Muscle layer of duodenum (tissue), 2 donors: ENCODE results near the gene ACSS1.

Source experiments
- H3K27ac ChIP-seq: one replicate; pipeline ENCODE4 v1.7.0; 2013; ENCODE audit warnings: mild to moderate bottlenecking, low read length
- H3K27me3 ChIP-seq: one replicate; pipeline ENCODE4 v1.7.0; 2013; ENCODE audit warnings: low read depth, mild to moderate bottlenecking, control low read depth, low read length
- H3K36me3 ChIP-seq, 2 donors: one replicate each; pipeline ENCODE4 v1.7.0; 2013; ENCODE audit warnings: low read length in 2 of 2, control low read depth in 1 of 2, mild to moderate bottlenecking in 1 of 2; ENCODE audit not compliant: insufficient read depth in 2 of 2, control insufficient read depth in 1 of 2
- H3K4me1 ChIP-seq, 2 donors: one replicate each; pipeline ENCODE4 v1.7.0; 2013; ENCODE audit warnings: low read length in 2 of 2, mild to moderate bottlenecking in 2 of 2, control low read depth in 1 of 2, moderate library complexity in 1 of 2; ENCODE audit not compliant: insufficient read depth in 2 of 2, control insufficient read depth in 1 of 2
- H3K4me3 ChIP-seq, 2 donors: one replicate each; pipeline ENCODE4 v1.7.0; 2013; ENCODE audit warnings: low read length in 2 of 2, low read depth in 1 of 2, mild to moderate bottlenecking in 1 of 2
- H3K9me3 ChIP-seq, 2 donors: one replicate each; pipeline ENCODE4 v1.7.0; 2013; ENCODE audit warnings: low read length in 2 of 2, control low read depth in 1 of 2, mild to moderate bottlenecking in 1 of 2; ENCODE audit not compliant: control insufficient read depth in 1 of 2
- donor health status: healthy.

The ACSS1 gene

DNA sequence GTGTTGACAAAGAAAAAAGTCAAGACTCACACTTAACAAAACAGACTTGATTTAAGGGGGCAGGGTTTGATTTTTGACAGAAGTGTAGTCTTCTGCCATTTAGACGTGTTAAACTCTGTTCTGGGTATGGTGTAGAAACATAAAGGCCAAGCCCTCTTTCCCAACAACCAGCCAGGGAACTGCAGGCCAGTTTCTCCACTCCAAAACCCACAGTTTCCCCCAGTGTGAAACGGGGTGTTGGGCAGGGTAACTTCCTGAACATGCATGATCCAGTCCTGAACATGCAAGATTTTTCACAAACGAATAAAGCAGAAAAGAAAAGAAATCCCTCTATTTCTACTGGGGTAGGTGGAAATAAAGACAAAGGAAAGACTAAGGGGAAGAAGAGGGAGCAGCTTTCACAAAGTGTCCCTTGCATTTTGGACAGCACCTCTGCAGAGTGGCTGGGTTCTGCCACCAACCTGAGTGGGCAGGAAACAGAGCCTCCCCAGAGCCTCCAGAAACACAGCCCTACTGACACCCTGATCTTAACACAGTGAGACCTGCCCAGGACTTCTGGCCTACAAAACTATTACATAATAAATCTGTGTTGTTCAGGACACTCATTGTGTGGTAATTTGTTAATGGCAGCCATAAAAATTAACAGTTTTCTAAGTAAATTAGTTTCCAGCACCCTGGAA, 72.8 kb downstream of the ACSS1 start:
- no peaks in the 10 kb centered on the region for H3K27me3 ChIP-seq
- H3K9me3 ChIP-seq, result no peaks in the 10 kb centered on the region
- no peak overlapping the region for H3K27ac ChIP-seq
- no peaks in the 10 kb centered on the region for H3K4me1 ChIP-seq
- peaks cover 0 to 8% of the 10 kb centered on the region in 2 donors for H3K36me3 ChIP-seq
- H3K4me3 ChIP-seq, result no peak overlapping the region

DNA sequence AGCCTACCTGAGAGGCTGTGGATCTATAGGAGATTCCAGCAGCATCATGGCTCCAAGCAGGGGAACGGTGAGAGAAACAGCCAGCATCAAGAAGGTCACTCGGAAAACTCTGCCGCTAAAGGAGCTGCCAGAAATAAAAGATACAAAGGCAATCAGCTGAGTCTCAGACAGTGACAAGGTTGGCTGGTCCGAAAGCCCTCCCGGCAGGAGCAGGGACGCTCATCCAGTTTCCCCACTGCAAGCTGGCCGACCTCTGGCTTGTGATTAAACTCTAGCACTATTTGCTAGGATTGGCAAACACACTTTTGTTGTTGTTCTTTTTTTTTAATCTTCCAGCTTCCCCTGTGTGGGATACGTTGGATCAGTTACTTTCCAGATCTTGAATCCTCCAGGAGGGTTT, 74.0 kb downstream of the ACSS1 start:
- no peaks in the 10 kb centered on the region for H3K4me1 ChIP-seq
- H3K27ac ChIP-seq, result no peak overlapping the region

DNA sequence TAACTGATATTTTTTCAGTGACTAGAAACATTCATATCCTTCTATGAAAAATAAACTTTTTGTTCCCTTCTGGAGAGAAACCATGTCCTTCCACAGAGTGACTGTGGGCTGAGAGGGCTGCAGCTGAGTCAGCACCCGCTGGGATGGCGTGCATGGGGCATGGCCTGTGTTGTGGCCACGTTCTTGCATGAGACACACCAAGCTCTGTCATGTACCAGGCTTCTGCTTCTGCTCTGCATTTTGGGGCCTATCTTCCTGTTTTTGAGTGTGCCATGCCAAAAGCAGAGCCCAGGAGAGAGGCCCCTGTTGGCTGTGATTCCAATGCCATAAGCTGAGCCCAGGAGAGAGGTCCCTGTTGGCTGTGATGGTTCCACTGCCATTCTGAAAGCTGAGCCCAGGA, 76.1 kb downstream of the ACSS1 start:
- Histone ChIP-seq H3K27me3 (no peaks in the 10 kb centered on the region), H3K4me3 (no peak overlapping the region), H3K27ac (no peak overlapping the region), H3K36me3 (peaks cover 3 to 18% of the 10 kb centered on the region in 2 donors), H3K9me3 (no peaks in the 10 kb centered on the region), H3K4me1 (peaks cover 0 to 4% of the 10 kb centered on the region in 2 donors)

More for the DNA sequence above, 74.0 kb downstream of the ACSS1 start:
- Histone ChIP-seq H3K9me3 (no peaks in the 10 kb centered on the region), H3K4me3 (no peak overlapping the region), H3K27me3 (no peaks in the 10 kb centered on the region), H3K36me3 (peaks cover 0 to 13% of the 10 kb centered on the region in 2 donors)

DNA sequence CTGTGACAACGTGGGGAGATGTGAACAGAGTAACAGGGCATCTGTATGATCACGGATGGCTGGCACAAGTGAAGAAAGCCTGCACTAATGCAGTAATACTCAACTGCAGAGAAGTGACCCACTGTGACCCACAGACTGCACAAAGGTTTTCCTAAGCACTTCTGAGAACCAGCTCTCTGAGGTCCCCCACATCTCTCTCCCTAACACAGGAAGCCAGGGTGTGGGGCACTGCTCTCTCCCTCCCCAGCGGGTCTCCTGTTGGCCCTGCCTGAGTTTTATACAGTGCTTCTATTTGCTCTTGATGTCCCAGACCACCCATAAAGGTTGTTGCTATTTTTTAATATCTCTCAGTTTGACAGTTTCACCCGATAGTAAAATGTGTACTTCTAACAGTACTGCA, 76.7 kb downstream of the ACSS1 start:
- Histone ChIP-seq H3K27ac (no peak overlapping the region), H3K4me1 (peaks cover 0 to 4% of the 10 kb centered on the region in 2 donors), H3K9me3 (no peaks in the 10 kb centered on the region), H3K36me3 (peaks cover 7 to 23% of the 10 kb centered on the region in 2 donors), H3K27me3 (no peaks in the 10 kb centered on the region), H3K4me3 (no peak overlapping the region)

DNA sequence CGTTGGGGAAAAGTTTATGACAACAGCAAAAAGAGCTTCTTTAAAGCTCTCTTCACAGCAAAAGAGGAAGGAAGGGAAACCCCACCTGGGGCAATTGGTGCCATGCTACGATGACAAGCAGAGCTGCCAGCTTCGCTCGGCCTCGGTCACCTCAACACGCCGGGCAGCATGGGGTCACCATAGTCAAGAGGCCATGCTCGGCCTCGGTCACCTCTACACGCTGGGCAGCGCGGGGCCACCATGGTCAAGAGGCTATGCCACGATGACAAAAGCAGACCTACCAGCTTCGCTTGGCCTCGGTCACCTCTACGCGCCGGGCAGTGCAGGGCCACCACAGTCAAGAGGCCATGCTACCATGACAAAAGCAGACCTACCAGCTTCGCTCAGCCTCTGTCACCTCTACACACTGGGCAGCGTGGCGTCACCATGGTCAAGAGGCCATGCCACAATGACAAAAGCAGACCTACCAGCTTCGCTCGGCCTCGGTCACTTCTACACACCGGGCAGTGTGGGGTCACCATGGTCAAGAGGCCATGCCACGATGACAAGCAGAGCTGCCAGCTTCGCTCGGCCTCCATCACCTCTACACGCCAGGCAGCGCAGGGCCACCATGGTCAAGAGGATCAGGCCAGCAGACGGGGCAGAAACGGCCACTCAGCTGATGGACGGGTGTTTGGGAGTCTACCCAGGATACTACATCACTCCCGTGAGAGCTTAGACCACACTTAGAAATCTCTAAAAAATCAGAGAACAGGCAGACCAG, 77.5 kb downstream of the ACSS1 start:
- Histone ChIP-seq H3K27ac (no peak overlapping the region), H3K9me3 (no peaks in the 10 kb centered on the region), H3K4me1 (peaks cover 0 to 4% of the 10 kb centered on the region in 2 donors), H3K27me3 (no peaks in the 10 kb centered on the region), H3K36me3 (peaks cover 7 to 24% of the 10 kb centered on the region in 2 donors), H3K4me3 (no peak overlapping the region)

DNA sequence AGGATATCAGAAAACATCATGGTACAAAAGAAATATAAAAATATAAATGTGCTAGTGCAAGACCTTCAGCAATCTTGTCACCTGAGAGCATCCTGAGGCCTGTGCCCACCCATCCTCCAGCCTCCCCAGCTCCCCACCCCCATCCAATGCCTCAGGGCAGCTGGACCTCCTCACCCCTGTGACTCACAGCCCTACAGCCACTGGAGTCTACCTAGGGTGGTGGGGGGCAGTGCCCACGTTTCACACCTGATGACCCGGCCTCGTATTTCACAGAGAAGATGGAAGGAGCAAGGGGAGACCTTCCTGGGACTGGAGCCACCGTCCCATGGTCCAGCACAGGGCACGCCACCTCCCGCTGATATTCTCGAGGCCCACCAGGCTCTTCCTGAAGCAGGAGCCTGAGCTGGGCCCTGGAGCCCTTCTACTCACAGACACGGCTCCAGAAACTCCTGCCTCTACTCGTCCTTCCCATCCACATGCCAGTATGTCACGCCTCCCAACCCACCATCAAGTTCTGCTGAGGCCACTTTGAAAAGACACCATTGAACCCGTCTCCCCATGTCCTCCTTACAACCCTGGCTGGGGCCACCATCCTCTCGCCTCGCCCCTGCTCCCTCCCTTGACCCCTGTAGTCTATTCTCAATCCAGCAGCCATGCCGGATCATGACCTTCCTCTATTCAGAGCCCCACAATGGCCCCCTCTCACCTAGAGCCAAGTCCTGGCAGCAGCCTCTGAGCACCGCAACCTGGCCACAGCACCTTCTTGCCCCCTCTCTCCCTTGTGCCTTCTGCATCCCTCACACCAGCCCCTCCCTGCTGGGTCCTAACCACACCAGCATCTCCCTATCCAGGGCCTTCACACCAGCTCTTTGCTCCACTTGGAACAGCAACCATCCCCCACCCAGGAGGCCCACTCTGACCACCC, 78.6 kb downstream of the ACSS1 start:
- Histone ChIP-seq H3K9me3 (no peaks in the 10 kb centered on the region), H3K27ac (no peak overlapping the region), H3K4me3 (no peak overlapping the region), H3K27me3 (no peaks in the 10 kb centered on the region), H3K4me1 (peaks cover 0 to 4% of the 10 kb centered on the region in 2 donors), H3K36me3 (peaks cover 7 to 34% of the 10 kb centered on the region in 2 donors)

DNA sequence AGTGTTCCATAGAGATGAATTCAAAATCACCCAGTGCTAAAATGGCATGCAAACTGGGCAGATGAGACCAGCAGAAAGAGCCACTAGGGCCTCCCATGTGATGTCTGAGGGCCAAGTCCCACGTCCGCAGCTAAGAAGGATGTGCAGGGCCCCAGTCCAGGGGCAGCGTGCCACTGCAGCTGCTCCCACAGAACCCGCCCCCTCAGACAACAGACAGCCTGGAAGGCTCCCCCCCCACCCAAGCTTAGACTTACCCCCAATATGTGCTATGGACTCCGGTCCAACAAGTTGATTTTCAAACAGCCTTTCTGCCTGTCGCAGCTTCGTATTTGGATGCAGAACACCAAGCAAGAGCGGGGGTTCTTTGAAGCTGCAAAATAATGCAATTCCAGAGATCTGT, 79.4 kb downstream of the ACSS1 start:
- Histone ChIP-seq H3K9me3 (no peaks in the 10 kb centered on the region), H3K36me3 (peaks cover 9 to 38% of the 10 kb centered on the region in 2 donors), H3K4me1 (peaks cover 0 to 4% of the 10 kb centered on the region in 2 donors), H3K4me3 (no peak overlapping the region), H3K27me3 (no peaks in the 10 kb centered on the region), H3K27ac (no peak overlapping the region)

DNA sequence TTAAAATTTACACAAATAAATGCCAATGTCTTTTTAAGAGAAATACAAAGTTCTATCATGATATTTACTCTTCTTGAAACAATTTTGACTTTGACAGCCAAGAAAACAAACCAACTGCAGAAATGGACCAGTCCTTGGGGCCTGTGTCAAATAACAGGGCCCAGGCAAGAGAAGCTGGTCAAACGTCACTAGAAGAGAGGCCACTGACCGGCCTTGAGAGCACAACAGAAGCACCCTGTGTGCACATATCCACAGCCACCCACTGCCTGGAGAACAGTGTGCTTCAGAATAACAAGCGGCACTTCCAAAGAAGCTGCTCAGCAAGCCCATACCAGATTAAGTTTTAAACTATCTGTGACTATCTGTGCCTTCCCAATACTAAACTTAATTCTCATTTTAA, 80.1 kb downstream of the ACSS1 start:
- peaks cover 0 to 4% of the 10 kb centered on the region in 2 donors for H3K4me1 ChIP-seq
- H3K4me3 ChIP-seq, result no peak overlapping the region
- H3K9me3 ChIP-seq, result no peaks in the 10 kb centered on the region
- H3K36me3 ChIP-seq, result peaks cover 14 to 45% of the 10 kb centered on the region in 2 donors
- H3K27me3 ChIP-seq, result no peaks in the 10 kb centered on the region
- H3K27ac ChIP-seq, result no peak overlapping the region

DNA sequence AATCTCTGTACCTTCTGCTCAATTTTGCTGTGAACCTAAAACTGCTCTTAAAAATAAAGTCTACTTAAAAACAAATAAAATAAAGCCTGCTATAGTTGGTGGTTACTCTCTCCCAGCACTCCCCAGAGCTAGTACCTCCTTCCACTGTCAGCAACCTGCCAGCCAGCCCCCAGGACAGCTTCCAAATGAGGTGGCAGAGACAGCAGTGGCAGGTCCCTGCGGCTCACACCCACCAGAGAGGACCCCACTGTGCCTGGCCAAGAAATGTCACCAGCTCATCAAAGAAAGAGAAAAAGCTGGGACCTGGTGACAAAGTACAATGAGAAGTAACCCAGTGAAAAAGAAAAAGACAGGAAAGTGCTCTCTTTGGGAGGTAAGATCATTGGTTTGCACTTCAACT, 80.6 kb downstream of the ACSS1 start:
- Histone ChIP-seq H3K4me3 (no peak overlapping the region), H3K27ac (no peak overlapping the region), H3K36me3 (peaks cover 18 to 50% of the 10 kb centered on the region in 2 donors), H3K9me3 (no peaks in the 10 kb centered on the region), H3K27me3 (no peaks in the 10 kb centered on the region), H3K4me1 (peaks cover 0 to 4% of the 10 kb centered on the region in 2 donors)

DNA sequence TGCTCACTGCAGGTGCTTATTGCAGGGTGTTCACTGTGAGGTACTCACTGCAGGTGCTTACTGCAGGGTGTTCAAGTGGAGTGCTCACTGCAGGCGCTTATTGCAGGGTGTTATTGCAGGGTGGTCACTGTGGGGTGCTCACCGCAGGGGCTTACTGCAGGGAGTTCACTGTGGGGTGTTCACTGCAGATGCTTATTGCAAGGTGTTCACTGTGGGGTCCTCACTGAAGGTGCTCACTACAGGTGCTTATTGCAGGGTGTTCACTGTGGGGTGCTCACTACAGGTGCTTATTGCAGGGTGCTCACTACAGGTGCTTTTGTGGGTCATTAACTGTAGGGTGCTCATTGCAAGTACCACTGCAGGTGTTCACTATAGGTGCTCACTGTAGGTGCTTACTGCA, 85.6 kb downstream of the ACSS1 start:
- Histone ChIP-seq H3K27ac (no peak overlapping the region), H3K9me3 (no peaks in the 10 kb centered on the region), H3K27me3 (no peaks in the 10 kb centered on the region), H3K4me1 (no peaks in the 10 kb centered on the region), H3K36me3 (peaks cover 57 to 83% of the 10 kb centered on the region in 2 donors), H3K4me3 (no peak overlapping the region)
